Activated CD8-positive, alpha-beta T cell treated with anti-CD3 and anti-CD28 coated beads for 36 hours (primary cell): Measurements from ENCODE around the gene TOP1. TPM values are rescaled to one million over a fixed set of nuclear protein-coding genes. Genes with fewer than 3 reads are reported as not detected.

Experiments
- ATAC-seq: fragments of 200-7000 bp; cut with Tn5 transposase; one replicate; pipeline ENCODE4 v1.10.0; 2021; ENCODE audit warnings: mild to moderate bottlenecking, moderate library complexity
- CTCF ChIA-PET: fragments of 350-600 bp; sonication (Branson Sonifier 250); formaldehyde crosslinking; loops from one replicate; lab custom pipeline; 2021; ENCODE audit warnings: antibody characterized with exemption; lab: Charles Lee
- POLR2A ChIA-PET: fragments of 350-600 bp; sonication (Branson Sonifier 250); formaldehyde crosslinking; loops from one replicate; lab custom pipeline; 2021; ENCODE audit warnings: antibody characterized with exemption; lab: Charles Lee
- DNase-seq: peaks from one replicate; pipeline ENCODE4 v3.0.0-alpha.2; 2020
- H3K27ac Mint-ChIP-seq: one replicate; pipeline ENCODE4 v1.8.0; 2021; ENCODE audit warnings: mild to moderate bottlenecking, mixed read lengths
- H3K27me3 Mint-ChIP-seq: one replicate; pipeline ENCODE4 v1.8.0; 2021; ENCODE audit warnings: mixed read lengths
- H3K36me3 Mint-ChIP-seq: one replicate; pipeline ENCODE4 v1.8.0; 2021; ENCODE audit warnings: low read depth, mixed read lengths
- H3K4me1 Mint-ChIP-seq: one replicate; pipeline ENCODE4 v1.8.0; 2021; ENCODE audit warnings: low read depth, mixed read lengths
- H3K4me3 Mint-ChIP-seq: one replicate; pipeline ENCODE4 v1.8.0; 2021; ENCODE audit warnings: mild to moderate bottlenecking, moderate library complexity, mixed read lengths
- H3K9me3 Mint-ChIP-seq: one replicate; pipeline ENCODE4 v1.8.0; 2021; ENCODE audit warnings: mixed read lengths
- CTCF ChIP-seq: fragments of 200-600 bp; IDR thresholded peaks from one replicate; pipeline ENCODE4 v1.8.0; 2022; ENCODE audit warnings: antibody characterized with exemption, mild to moderate bottlenecking
- intact Hi-C: fragments of 100-400 bp; cut with micrococcal nuclease; formaldehyde crosslinking; loops from one replicate; pipeline ENCODE4 v1.10.0; 2022
- total RNA-seq, 2 experiments: library from RNA; stranded (reverse); gene quantifications; one replicate each; pipeline ENCODE4 v1.2.3, GENCODE V29; 2021

Gene TOP1
- total RNA-seq, 2 experiments from 2014 or later = 81.0 to 81.1 TPM

- CTCF ChIA-PET = interaction anchor here (0.9 to 5.2 kb wide), 9 partner anchors 9 to 83 kb away, joined by 3 to 30 read pairs (median 9); no protein-coding TSS in a partner anchor
- H3K4me3 Mint-ChIP-seq = peak overlapping the region; percentile 0
- DNase-seq = peak; percentile 18
Measured at GRCh38 chr20:41046716-41047115, 18.1 kb downstream of the TOP1 start.

GRCh38 chr20:41047279-41047974, 18.8 kb downstream of the TOP1 start:
- Mint-ChIP-seq H3K27ac (peak overlapping the region; percentile 87), H3K4me1 (peaks cover 89% of the 10 kb centered on the region), H3K9me3 (no peaks in the 10 kb centered on the region), H3K27me3 (no peaks in the 10 kb centered on the region), H3K36me3 (peaks cover 34% of the 10 kb centered on the region), H3K4me3 (peak overlapping the region; percentile 79)
- intact Hi-C loops = loop anchor here (5.0 kb wide), 1 partner anchor 35 kb away; no protein-coding TSS in a partner anchor
- POLR2A ChIA-PET = interaction anchor here (0.7 to 2.7 kb wide), 7 partner anchors 10 to 105 kb away, joined by 3 to 12 read pairs (median 5); no protein-coding TSS in a partner anchor
- TF ChIP-seq CTCF = no peak
- no peak for DNase-seq
- peak; percentile 38 for ATAC-seq
- CTCF ChIA-PET = interaction anchor here (1.0 to 5.2 kb wide), 7 partner anchors 10 to 79 kb away, joined by 3 to 30 read pairs (median 10); no protein-coding TSS in a partner anchor

More at GRCh38 chr20:41046716-41047115, 18.1 kb downstream of the TOP1 start:
- Mint-ChIP-seq H3K9me3 (no peaks in the 10 kb centered on the region), H3K36me3 (peaks cover 32% of the 10 kb centered on the region), H3K27ac (peak overlapping the region; percentile 64), H3K4me1 (peaks cover 87% of the 10 kb centered on the region), H3K27me3 (no peaks in the 10 kb centered on the region)
- POLR2A ChIA-PET = interaction anchor here (1.8 to 2.7 kb wide), 3 partner anchors 9 to 17 kb away, joined by 5 to 12 read pairs (median 9); no protein-coding TSS in a partner anchor
- intact Hi-C loops = loop anchor here (5.0 kb wide), 1 partner anchor 36 kb away; no protein-coding TSS in a partner anchor
- TF ChIP-seq CTCF = no peak
- ATAC-seq = peak; percentile 78

DNA sequence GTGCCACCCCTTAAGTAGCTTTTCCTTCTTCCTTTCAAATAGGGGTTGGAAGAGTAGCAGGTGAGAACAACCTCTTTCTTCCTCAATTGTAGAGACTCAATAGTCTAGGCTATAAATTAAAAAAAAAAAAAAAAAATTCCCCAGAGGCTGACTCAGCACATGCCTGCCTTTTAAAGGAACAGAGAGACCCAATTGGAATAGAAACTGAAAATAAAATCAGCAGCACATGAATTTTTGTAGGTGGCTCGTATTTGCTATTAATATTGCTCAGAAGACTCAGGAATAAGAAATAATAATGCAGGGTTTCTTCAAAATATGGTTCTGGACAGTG, 19.3 kb downstream of the TOP1 start:
- POLR2A ChIA-PET = interaction anchor here (0.7 to 2.7 kb wide), 7 partner anchors 10 to 105 kb away, joined by 3 to 12 read pairs (median 5); no protein-coding TSS in a partner anchor
- intact Hi-C loops = loop anchor here (5.0 kb wide), 1 partner anchor 34 kb away; no protein-coding TSS in a partner anchor
- Mint-ChIP-seq H3K36me3 (peaks cover 32% of the 10 kb centered on the region), H3K4me1 (peaks cover 86% of the 10 kb centered on the region), H3K9me3 (peaks cover under 1% of the 10 kb centered on the region), H3K27me3 (no peaks in the 10 kb centered on the region), H3K27ac (peak overlapping the region; percentile 87), H3K4me3 (peak overlapping the region; percentile 79)
- CTCF ChIA-PET = interaction anchor here (1.6 to 5.2 kb wide), 4 partner anchors 17 to 57 kb away, joined by 4 to 30 read pairs (median 18); no protein-coding TSS in a partner anchor
- TF ChIP-seq CTCF = no peak
- DNase-seq (no peak), ATAC-seq (peak; percentile 52)

GRCh38 chr20:41048461-41049301, 20.1 kb downstream of the TOP1 start:
- peaks cover 86% of the 10 kb centered on the region for H3K4me1 Mint-ChIP-seq
- peak; percentile 25 for ATAC-seq
- peaks cover 6% of the 10 kb centered on the region for H3K9me3 Mint-ChIP-seq
- intact Hi-C loops = loop anchor here (5.0 kb wide), 1 partner anchor 34 kb away; no protein-coding TSS in a partner anchor
- H3K4me3 Mint-ChIP-seq = peak overlapping the region; percentile 79
- no peak for TF ChIP-seq CTCF
- no peaks in the 10 kb centered on the region for H3K27me3 Mint-ChIP-seq
- no peak for DNase-seq
- ChIA-PET POLR2A (interaction anchor here (0.7 to 2.1 kb wide), 4 partner anchors 14 to 38 kb away, joined by 3 to 12 read pairs (median 5); no protein-coding TSS in a partner anchor), CTCF (interaction anchor here (0.8 to 5.2 kb wide), 8 partner anchors 13 to 87 kb away, joined by 3 to 30 read pairs (median 4); no protein-coding TSS in a partner anchor)
- H3K27ac Mint-ChIP-seq = peak overlapping the region; percentile 87
- peaks cover 32% of the 10 kb centered on the region for H3K36me3 Mint-ChIP-seq
